Effector memory CD8-positive, alpha-beta T cell (primary cell): ENCODE results near the gene GXYLT2.

Experiments used
- ATAC-seq: fragments of 150-1000 bp; cut with Tn5 transposase; replicated peaks from 2 replicates; pipeline ENCODE4 v1.10.0; 2021; ENCODE audit warnings: mild to moderate bottlenecking, moderate library complexity
- DNase-seq, 3 experiments: peaks; one replicate each; pipeline ENCODE4 v3.0.0; 2021
- H3K27ac Mint-ChIP-seq, 2 donors: one replicate each; pipeline ENCODE4 v1.8.0; 2022; ENCODE audit warnings: mild to moderate bottlenecking in 2 of 2, mixed read lengths in 2 of 2, moderate library complexity in 2 of 2
- H3K27me3 Mint-ChIP-seq, 2 donors: one replicate each; pipeline ENCODE4 v1.8.0; 2022; ENCODE audit warnings: mixed read lengths in 2 of 2
- H3K36me3 Mint-ChIP-seq: one replicate; pipeline ENCODE4 v1.8.0; 2022; ENCODE audit warnings: mild to moderate bottlenecking, moderate library complexity, mixed read lengths; ENCODE audit not compliant: insufficient read depth
- H3K4me1 Mint-ChIP-seq, 2 donors: one replicate each; pipeline ENCODE4 v1.8.0; 2022; ENCODE audit warnings: low read depth in 2 of 2, mixed read lengths in 2 of 2
- H3K4me3 Mint-ChIP-seq, 2 donors: one replicate each; pipeline ENCODE4 v1.8.0; 2022; ENCODE audit warnings: mild to moderate bottlenecking in 2 of 2, mixed read lengths in 2 of 2, moderate library complexity in 2 of 2
- H3K9me3 Mint-ChIP-seq, 2 donors: one replicate each; pipeline ENCODE4 v1.8.0; 2022; ENCODE audit warnings: mixed read lengths in 2 of 2

The GXYLT2 gene

GRCh38 chr3:72900048-72900447 lies 12.2 kb downstream of the GXYLT2 start:
- Mint-ChIP-seq H3K27ac (no peak overlapping the region), H3K4me1 (no peaks in the 10 kb centered on the region), H3K9me3 (no peaks in the 10 kb centered on the region), H3K27me3 (peaks cover 24 to 38% of the 10 kb centered on the region in 2 donors), H3K4me3 (no peak overlapping the region), H3K36me3 (no peaks in the 10 kb centered on the region)
- no peak for ATAC-seq
- no peak for DNase-seq

- H3K27me3 Mint-ChIP-seq, result peaks cover 26 to 27% of the 10 kb centered on the region in 2 donors
- DNase-seq, result no peak
- H3K9me3 Mint-ChIP-seq, result no peaks in the 10 kb centered on the region
- ATAC-seq, result no peak
- H3K4me3 Mint-ChIP-seq, result no peak overlapping the region
- no peaks in the 10 kb centered on the region for H3K4me1 Mint-ChIP-seq
- peaks cover 3% of the 10 kb centered on the region for H3K36me3 Mint-ChIP-seq
- H3K27ac Mint-ChIP-seq, result no peak overlapping the region
Observed at GRCh38 chr3:72901840-72902239, 14.0 kb downstream of the GXYLT2 start.

- Mint-ChIP-seq H3K9me3 (no peaks in the 10 kb centered on the region), H3K27me3 (peaks cover 27 to 31% of the 10 kb centered on the region in 2 donors), H3K36me3 (peaks cover 3% of the 10 kb centered on the region), H3K4me1 (no peaks in the 10 kb centered on the region), H3K4me3 (no peak overlapping the region), H3K27ac (no peak overlapping the region)
- no peak for DNase-seq
- ATAC-seq, result no peak
Observed at GRCh38 chr3:72903004-72903403, 15.2 kb downstream of the GXYLT2 start.

GRCh38 chr3:72904163-72904562 lies 16.3 kb downstream of the GXYLT2 start:
- DNase-seq, result no peak
- ATAC-seq, result no peak
- H3K9me3 Mint-ChIP-seq, result no peaks in the 10 kb centered on the region
- peaks cover 3% of the 10 kb centered on the region for H3K36me3 Mint-ChIP-seq
- H3K27me3 Mint-ChIP-seq, result peaks cover 18 to 31% of the 10 kb centered on the region in 2 donors
- no peak overlapping the region for H3K27ac Mint-ChIP-seq
- no peak overlapping the region for H3K4me3 Mint-ChIP-seq
- H3K4me1 Mint-ChIP-seq, result no peaks in the 10 kb centered on the region

- no peak overlapping the region for H3K4me3 Mint-ChIP-seq
- H3K27ac Mint-ChIP-seq, result no peak overlapping the region
- no peak for DNase-seq
- H3K36me3 Mint-ChIP-seq, result peaks cover 3% of the 10 kb centered on the region
- peaks cover 25 to 43% of the 10 kb centered on the region in 2 donors for H3K27me3 Mint-ChIP-seq
- ATAC-seq, result no peak
- H3K9me3 Mint-ChIP-seq, result no peaks in the 10 kb centered on the region
- no peaks in the 10 kb centered on the region for H3K4me1 Mint-ChIP-seq
Observed at GRCh38 chr3:72906154-72906553, 18.3 kb downstream of the GXYLT2 start.

GRCh38 chr3:72907131-72907711 lies 19.4 kb downstream of the GXYLT2 start:
- no peaks in the 10 kb centered on the region for H3K4me1 Mint-ChIP-seq
- DNase-seq, result no peak
- peaks cover 19 to 34% of the 10 kb centered on the region in 2 donors for H3K27me3 Mint-ChIP-seq
- peaks cover 3% of the 10 kb centered on the region for H3K36me3 Mint-ChIP-seq
- no peak overlapping the region for H3K27ac Mint-ChIP-seq
- H3K9me3 Mint-ChIP-seq, result no peaks in the 10 kb centered on the region
- no peak overlapping the region for H3K4me3 Mint-ChIP-seq
- no peak for ATAC-seq

GRCh38 chr3:72907731-72908620 lies 20.1 kb downstream of the GXYLT2 start:
- no peaks in the 10 kb centered on the region for H3K4me1 Mint-ChIP-seq
- H3K9me3 Mint-ChIP-seq, result no peaks in the 10 kb centered on the region
- H3K27ac Mint-ChIP-seq, result no peak overlapping the region
- DNase-seq, result no peak
- peaks cover 3% of the 10 kb centered on the region for H3K36me3 Mint-ChIP-seq
- no peak for ATAC-seq
- no peak overlapping the region for H3K4me3 Mint-ChIP-seq
- H3K27me3 Mint-ChIP-seq, result peaks cover 19 to 34% of the 10 kb centered on the region in 2 donors

GRCh38 chr3:72909591-72909990 lies 21.7 kb downstream of the GXYLT2 start:
- ATAC-seq, result no peak
- Mint-ChIP-seq H3K9me3 (no peaks in the 10 kb centered on the region), H3K27me3 (peaks cover 7 to 42% of the 10 kb centered on the region in 2 donors), H3K27ac (no peak overlapping the region), H3K4me3 (no peak overlapping the region), H3K36me3 (peaks cover 3% of the 10 kb centered on the region), H3K4me1 (no peaks in the 10 kb centered on the region)
- DNase-seq, result no peak

- H3K9me3 Mint-ChIP-seq, result no peaks in the 10 kb centered on the region
- no peak for DNase-seq
- peaks cover 20 to 51% of the 10 kb centered on the region in 2 donors for H3K27me3 Mint-ChIP-seq
Observed at GRCh38 chr3:72912532-72912931, 24.7 kb downstream of the GXYLT2 start.

GRCh38 chr3:72914383-72914782 lies 26.5 kb downstream of the GXYLT2 start:
- H3K4me1 Mint-ChIP-seq, result no peaks in the 10 kb centered on the region
- H3K4me3 Mint-ChIP-seq, result no peak overlapping the region

More at GRCh38 chr3:72912532-72912931, 24.7 kb downstream of the GXYLT2 start:
- H3K36me3 Mint-ChIP-seq, result no peaks in the 10 kb centered on the region
- no peaks in the 10 kb centered on the region for H3K4me1 Mint-ChIP-seq
- ATAC-seq, result no peak
- H3K27ac Mint-ChIP-seq, result no peak overlapping the region
- H3K4me3 Mint-ChIP-seq, result no peak overlapping the region

GRCh38 chr3:72916250-72916649 lies 28.4 kb downstream of the GXYLT2 start:
- no peaks in the 10 kb centered on the region for H3K36me3 Mint-ChIP-seq
- no peak for ATAC-seq
- no peaks in the 10 kb centered on the region for H3K9me3 Mint-ChIP-seq
- no peak overlapping the region for H3K27ac Mint-ChIP-seq
- H3K27me3 Mint-ChIP-seq, result peaks cover 13 to 43% of the 10 kb centered on the region in 2 donors
- DNase-seq, result no peak
- H3K4me3 Mint-ChIP-seq, result no peak overlapping the region
- no peaks in the 10 kb centered on the region for H3K4me1 Mint-ChIP-seq

More at GRCh38 chr3:72914383-72914782, 26.5 kb downstream of the GXYLT2 start:
- Mint-ChIP-seq H3K9me3 (no peaks in the 10 kb centered on the region), H3K27me3 (peaks cover 20 to 49% of the 10 kb centered on the region in 2 donors), H3K36me3 (no peaks in the 10 kb centered on the region), H3K27ac (no peak overlapping the region)
- ATAC-seq (no peak), DNase-seq (no peak)

GRCh38 chr3:72919520-72919919 lies 31.7 kb downstream of the GXYLT2 start:
- H3K4me1 Mint-ChIP-seq, result no peaks in the 10 kb centered on the region
- H3K36me3 Mint-ChIP-seq, result no peaks in the 10 kb centered on the region
- DNase-seq, result no peak

GRCh38 chr3:72924055-72924454 lies 36.2 kb downstream of the GXYLT2 start:
- Mint-ChIP-seq H3K9me3 (no peaks in the 10 kb centered on the region), H3K36me3 (peaks cover 3% of the 10 kb centered on the region), H3K4me1 (no peaks in the 10 kb centered on the region), H3K27ac (no peak overlapping the region), H3K4me3 (no peak overlapping the region), H3K27me3 (peaks cover 7 to 17% of the 10 kb centered on the region in 2 donors)
- ATAC-seq, result no peak
- DNase-seq, result no peak

More at GRCh38 chr3:72919520-72919919, 31.7 kb downstream of the GXYLT2 start:
- Mint-ChIP-seq H3K4me3 (no peak overlapping the region), H3K27me3 (peaks cover 20 to 44% of the 10 kb centered on the region in 2 donors), H3K9me3 (no peaks in the 10 kb centered on the region), H3K27ac (no peak overlapping the region)
- ATAC-seq, result no peak
